SU-DHL-6 (cell line): ENCODE measurements around the gene CXCR6.

Experiments
- H2AFZ ChIP-seq: fragments of 200-600 bp; sonication (generic); 2 replicates; pipeline ENCODE4 v1.6.1; 2014; ENCODE audit warnings: low read depth, mild to moderate bottlenecking, moderate library complexity, mixed read lengths, antibody characterized with exemption, low read length; ENCODE audit not compliant: severe bottlenecking
- H3F3A ChIP-seq: fragments of 200-600 bp; shearing (Covaris generic); 2 replicates; pipeline ENCODE4 v1.6.0; 2016; ENCODE audit warnings: antibody characterized with exemption, mild to moderate bottlenecking; ENCODE audit not compliant: insufficient read depth
- H3K27ac ChIP-seq: fragments of 200-600 bp; sonication (generic); 2 replicates; pipeline ENCODE4 v1.5.1; 2016; ENCODE audit warnings: low read depth, mild to moderate bottlenecking, low read length, moderate library complexity, mixed read lengths
- H3K27me3 ChIP-seq: fragments of 200-600 bp; sonication (generic), shearing (Covaris generic); 2 replicates; pipeline ENCODE4 v1.6.0; 2014; ENCODE audit warnings: mild to moderate bottlenecking, low read length
- H3K36me3 ChIP-seq: fragments of 200-600 bp; sonication (generic); 2 replicates; pipeline ENCODE4 v1.6.1; 2014; ENCODE audit warnings: mild to moderate bottlenecking, low read length, mixed read lengths
- H3K4me2 ChIP-seq: fragments of 300-600, 200-600 bp; shearing (Covaris generic), sonication (generic); 2 replicates; pipeline ENCODE4 v1.6.0; 2014; ENCODE audit warnings: low read length, low read depth, mild to moderate bottlenecking; ENCODE audit not compliant: poor library complexity, severe bottlenecking
- H3K4me3 ChIP-seq: fragments of 200-600 bp; sonication (generic); 2 replicates; pipeline ENCODE4 v1.5.1; 2014; ENCODE audit warnings: antibody characterized with exemption, low read length, mild to moderate bottlenecking, mixed read lengths; ENCODE audit not compliant: insufficient read depth, poor library complexity, severe bottlenecking
- H3K79me2 ChIP-seq: fragments of 200-600 bp; sonication (generic); 2 replicates; pipeline ENCODE4 v1.6.1; 2014; ENCODE audit warnings: mild to moderate bottlenecking, low read length, moderate library complexity; ENCODE audit not compliant: insufficient read depth
- H3K9ac ChIP-seq: fragments of 200-600 bp; sonication (generic); 2 replicates; pipeline ENCODE4 v1.7.0; 2014; ENCODE audit warnings: mild to moderate bottlenecking, low read length
- H3K9me2 ChIP-seq: fragments of 200-600 bp; sonication (generic); replicated peaks from 2 replicates; pipeline ENCODE4 v1.6.1; 2014; ENCODE audit warnings: low read length; ENCODE audit not compliant: insufficient read depth
- H3K9me3 ChIP-seq: fragments of 200-600 bp; sonication (generic); 2 replicates; pipeline ENCODE4 v1.6.1; 2014; ENCODE audit warnings: low read length, mixed read lengths; ENCODE audit not compliant: insufficient read depth
- H4K20me1 ChIP-seq: fragments of 200-600 bp; sonication (generic); 2 replicates; pipeline ENCODE4 v1.6.1; 2014; ENCODE audit warnings: low read depth, mild to moderate bottlenecking, antibody characterized with exemption, low read length, moderate library complexity, mixed read lengths
- EZH2phosphoT487 ChIP-seq: fragments of 200-600 bp; sonication (generic), shearing (Covaris generic); conservative IDR thresholded peaks from 2 replicates; pipeline ENCODE4 v1.6.1; 2018; ENCODE audit warnings: mild to moderate bottlenecking, antibody characterized with exemption, low read length, moderate library complexity, mixed read lengths
- TF ChIP-seq, protein P1 (sequence below): fragments of 200-600 bp; sonication (generic); IDR thresholded peaks from one replicate; pipeline ENCODE4 v1.5.1; 2017; ENCODE audit warnings: antibody characterized with exemption, mild to moderate bottlenecking, low read length, moderate library complexity; ENCODE audit not compliant: insufficient read depth, poor library complexity, severe bottlenecking

Gene CXCR6

DNA sequence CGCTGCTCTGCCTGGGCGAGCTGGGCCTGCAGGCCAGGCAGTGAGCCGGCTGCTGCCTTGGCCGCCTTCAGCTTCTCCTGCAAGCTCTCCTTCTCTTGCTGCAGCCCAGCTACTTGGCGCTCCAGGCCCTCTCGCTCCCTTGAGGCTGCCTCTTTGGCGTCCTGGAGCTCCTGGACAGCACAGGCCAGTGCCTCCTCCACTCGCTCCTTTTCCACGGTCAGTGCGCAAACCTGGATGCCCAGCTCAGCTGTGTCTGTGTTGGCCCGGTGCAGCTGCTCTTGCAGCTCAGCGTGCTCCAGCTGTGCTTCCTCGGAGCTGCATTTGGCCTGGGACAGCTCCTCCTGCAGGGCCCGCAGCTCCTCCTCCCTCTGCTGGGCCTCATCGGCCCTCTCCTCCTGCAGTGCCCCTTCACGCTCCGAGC, 23.1 kb downstream of the CXCR6 start:
- Histone ChIP-seq H3K4me3 (no peak overlapping the region), H3K9ac (no peak overlapping the region), H3K27ac (no peak overlapping the region), H2AFZ (no peak overlapping the region), H3K27me3 (no peaks in the 10 kb centered on the region), H3K9me2 (no peaks in the 10 kb centered on the region), H4K20me1 (no peaks in the 10 kb centered on the region), H3K36me3 (0 out of 2 replicates have a peak, but pooled peaks cover 13% of the 10 kb centered on the region), H3F3A (no peaks in the 10 kb centered on the region), H3K79me2 (no peaks in the 10 kb centered on the region), H3K9me3 (no peaks in the 10 kb centered on the region), H3K4me2 (no peak overlapping the region)
- TF ChIP-seq, protein P1, sequence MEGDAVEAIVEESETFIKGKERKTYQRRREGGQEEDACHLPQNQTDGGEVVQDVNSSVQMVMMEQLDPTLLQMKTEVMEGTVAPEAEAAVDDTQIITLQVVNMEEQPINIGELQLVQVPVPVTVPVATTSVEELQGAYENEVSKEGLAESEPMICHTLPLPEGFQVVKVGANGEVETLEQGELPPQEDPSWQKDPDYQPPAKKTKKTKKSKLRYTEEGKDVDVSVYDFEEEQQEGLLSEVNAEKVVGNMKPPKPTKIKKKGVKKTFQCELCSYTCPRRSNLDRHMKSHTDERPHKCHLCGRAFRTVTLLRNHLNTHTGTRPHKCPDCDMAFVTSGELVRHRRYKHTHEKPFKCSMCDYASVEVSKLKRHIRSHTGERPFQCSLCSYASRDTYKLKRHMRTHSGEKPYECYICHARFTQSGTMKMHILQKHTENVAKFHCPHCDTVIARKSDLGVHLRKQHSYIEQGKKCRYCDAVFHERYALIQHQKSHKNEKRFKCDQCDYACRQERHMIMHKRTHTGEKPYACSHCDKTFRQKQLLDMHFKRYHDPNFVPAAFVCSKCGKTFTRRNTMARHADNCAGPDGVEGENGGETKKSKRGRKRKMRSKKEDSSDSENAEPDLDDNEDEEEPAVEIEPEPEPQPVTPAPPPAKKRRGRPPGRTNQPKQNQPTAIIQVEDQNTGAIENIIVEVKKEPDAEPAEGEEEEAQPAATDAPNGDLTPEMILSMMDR: no peak
- TF ChIP-seq EZH2phosphoT487: no peak

DNA sequence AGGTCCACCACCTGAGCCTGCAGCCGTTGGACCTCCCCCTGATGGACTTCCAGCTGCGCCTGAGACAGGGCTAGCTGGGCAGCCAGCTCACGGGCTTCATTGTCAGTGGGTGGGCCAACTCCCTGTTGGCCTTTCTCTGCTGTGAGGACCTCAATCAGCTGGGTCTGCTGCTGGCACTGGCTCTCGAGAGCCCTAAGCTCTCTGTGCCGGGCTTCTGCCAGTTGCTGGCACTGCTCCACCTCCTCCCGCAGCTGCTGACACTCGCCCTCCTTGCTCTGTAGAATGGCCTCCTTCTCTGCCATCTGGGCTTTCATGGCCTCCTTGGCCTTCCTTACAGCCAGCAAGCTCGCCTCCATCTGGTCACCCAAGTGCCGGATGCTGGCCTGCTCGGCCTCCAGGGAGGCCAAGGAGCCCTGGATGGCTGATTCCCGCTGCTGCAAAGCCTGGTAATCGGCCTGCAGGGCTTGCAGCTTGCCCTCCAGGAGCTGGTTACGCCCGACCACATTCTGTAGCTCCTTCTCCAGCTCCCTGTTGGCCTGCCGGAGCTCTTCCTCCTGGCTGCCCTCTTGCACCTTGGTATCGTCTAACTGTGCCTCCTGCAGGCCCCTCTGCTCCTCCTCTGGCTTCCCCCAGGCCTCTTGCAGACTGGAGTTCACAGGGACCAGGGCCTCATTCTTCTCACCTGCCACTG, 23.8 kb downstream of the CXCR6 start:
- Histone ChIP-seq H3F3A (no peaks in the 10 kb centered on the region), H3K4me2 (no peak overlapping the region), H3K27ac (no peak overlapping the region), H3K27me3 (no peaks in the 10 kb centered on the region), H2AFZ (no peak overlapping the region), H3K9me3 (no peaks in the 10 kb centered on the region), H4K20me1 (no peaks in the 10 kb centered on the region), H3K9me2 (no peaks in the 10 kb centered on the region), H3K9ac (no peak overlapping the region), H3K79me2 (no peaks in the 10 kb centered on the region), H3K4me3 (no peak overlapping the region), H3K36me3 (peaks cover 17% of the 10 kb centered on the region; the same call in 1 of the 2 replicates)
- TF ChIP-seq, protein P1: no peak
- TF ChIP-seq EZH2phosphoT487: no peak

DNA sequence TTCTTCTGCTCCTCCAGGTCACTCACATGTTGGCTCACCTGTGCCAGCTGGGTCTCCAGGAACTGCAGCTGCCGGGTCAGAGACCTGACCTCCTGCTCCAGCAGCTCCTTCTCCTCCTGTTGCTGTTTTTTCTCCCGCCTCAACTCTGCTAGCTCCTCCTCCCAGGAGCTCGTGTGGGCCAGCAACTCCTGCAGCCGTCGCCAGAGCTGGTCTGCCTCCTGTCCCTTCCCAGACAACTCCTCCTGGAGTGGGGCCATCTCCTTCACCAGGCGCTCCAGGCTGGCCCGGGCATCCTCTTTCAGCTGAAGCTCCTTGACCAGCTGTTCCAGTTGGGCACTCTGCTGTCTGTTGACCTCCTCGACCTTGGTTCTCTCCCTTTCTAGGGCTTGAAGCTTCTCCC, 24.5 kb downstream of the CXCR6 start:
- peaks cover 18% of the 10 kb centered on the region; the same call in 1 of the 2 replicates for H3K36me3 ChIP-seq
- no peak overlapping the region for H3K4me2 ChIP-seq
- H3K9me3 ChIP-seq: no peaks in the 10 kb centered on the region
- H3K9ac ChIP-seq: no peak overlapping the region
- no peak overlapping the region for H3K4me3 ChIP-seq
- no peaks in the 10 kb centered on the region for H3K9me2 ChIP-seq
- no peak overlapping the region for H3K27ac ChIP-seq
- H3F3A ChIP-seq: 0 out of 2 replicates have a peak, but pooled peaks cover 4% of the 10 kb centered on the region
- H3K27me3 ChIP-seq: no peaks in the 10 kb centered on the region
- H3K79me2 ChIP-seq: no peaks in the 10 kb centered on the region
- H2AFZ ChIP-seq: no peak overlapping the region
- TF ChIP-seq EZH2phosphoT487: no peak
- H4K20me1 ChIP-seq: no peaks in the 10 kb centered on the region

DNA sequence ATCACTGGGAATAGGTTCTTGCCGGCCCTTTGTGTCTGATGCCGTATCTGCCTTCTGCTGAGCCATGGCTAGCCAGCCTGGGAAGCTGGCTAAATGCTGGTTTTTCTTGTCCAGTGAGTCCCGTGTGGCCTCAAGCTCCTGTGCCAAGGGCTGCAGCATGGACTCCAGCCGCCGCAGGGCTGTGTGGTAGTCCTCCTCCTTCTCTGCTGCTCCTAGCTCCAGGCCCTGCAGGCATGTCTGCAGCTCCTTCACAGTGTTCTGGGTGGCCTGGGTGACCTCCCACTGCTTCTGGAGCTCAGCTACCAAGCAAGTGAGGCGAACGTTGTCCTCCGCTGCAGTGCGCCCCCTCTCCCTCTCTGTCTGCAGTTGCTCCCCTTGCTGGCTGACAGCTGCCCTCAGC, 24.9 kb downstream of the CXCR6 start:
- H3K36me3 ChIP-seq: peaks cover 18% of the 10 kb centered on the region; the same call in 1 of the 2 replicates
- no peak overlapping the region for H3K4me2 ChIP-seq
- H3K4me3 ChIP-seq: no peak overlapping the region
- TF ChIP-seq EZH2phosphoT487: no peak
- TF ChIP-seq, protein P1: no peak
- no peak overlapping the region for H3K9ac ChIP-seq
- no peak overlapping the region for H2AFZ ChIP-seq
- no peaks in the 10 kb centered on the region for H3K79me2 ChIP-seq
- no peaks in the 10 kb centered on the region for H3K9me2 ChIP-seq
- no peaks in the 10 kb centered on the region for H3K9me3 ChIP-seq
- H3K27me3 ChIP-seq: no peaks in the 10 kb centered on the region
- H4K20me1 ChIP-seq: no peaks in the 10 kb centered on the region
- H3F3A ChIP-seq: 0 out of 2 replicates have a peak, but pooled peaks cover 9% of the 10 kb centered on the region
- no peak overlapping the region for H3K27ac ChIP-seq
